ENCODE measurements around the gene POU2F2. TPM values are rescaled to one million over a fixed set of nuclear protein-coding genes. Genes with fewer than 3 reads are reported as not detected.

POU2F2 gene
- total RNA-seq, 1 experiment from 2014 or later, result 6.0 TPM

DNA sequence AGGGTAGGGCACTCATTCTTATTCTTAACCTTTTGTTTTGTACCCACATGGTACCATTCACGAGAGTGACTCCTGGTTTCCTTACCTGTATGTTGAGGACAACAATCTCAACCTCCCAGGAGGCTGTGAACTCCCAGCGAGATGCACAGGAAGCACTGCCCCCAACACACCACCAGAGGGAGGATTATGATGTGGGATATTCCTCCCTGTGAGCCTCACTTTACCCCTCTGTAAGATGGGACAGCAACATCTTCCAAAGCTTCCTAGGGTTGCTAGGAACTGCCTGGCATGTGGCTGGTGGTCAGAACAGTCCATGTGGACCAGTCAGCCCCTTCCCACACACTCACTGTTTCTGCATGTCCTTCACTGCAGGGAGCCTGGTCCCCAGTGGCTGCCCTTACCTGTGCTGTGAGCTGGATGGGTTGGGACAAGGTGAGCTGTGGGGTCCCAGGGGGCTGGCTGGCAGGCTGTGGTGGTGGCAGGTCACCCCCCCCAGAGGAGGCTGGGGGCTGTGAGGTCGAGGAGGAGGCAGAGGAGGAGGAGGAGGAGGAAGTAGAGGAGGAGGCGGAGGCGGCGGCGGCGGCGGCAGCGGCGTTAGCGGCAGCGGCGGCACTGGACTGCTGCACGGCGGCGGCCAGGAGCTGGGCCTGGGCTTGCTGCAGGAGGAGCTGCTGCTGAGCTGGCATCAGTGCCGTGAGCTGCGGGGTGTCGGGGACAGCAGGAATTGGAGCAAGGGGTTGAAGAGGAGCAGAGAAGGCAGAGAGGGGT, 15.8 kb downstream of the POU2F2 start (continued):
- no peak for TF ChIP-seq ARID4B (CRISPR knock-in tag; IDR thresholded peaks at IDR 0.05; ENCODE audit: borderline replicate concordance)

DNA sequence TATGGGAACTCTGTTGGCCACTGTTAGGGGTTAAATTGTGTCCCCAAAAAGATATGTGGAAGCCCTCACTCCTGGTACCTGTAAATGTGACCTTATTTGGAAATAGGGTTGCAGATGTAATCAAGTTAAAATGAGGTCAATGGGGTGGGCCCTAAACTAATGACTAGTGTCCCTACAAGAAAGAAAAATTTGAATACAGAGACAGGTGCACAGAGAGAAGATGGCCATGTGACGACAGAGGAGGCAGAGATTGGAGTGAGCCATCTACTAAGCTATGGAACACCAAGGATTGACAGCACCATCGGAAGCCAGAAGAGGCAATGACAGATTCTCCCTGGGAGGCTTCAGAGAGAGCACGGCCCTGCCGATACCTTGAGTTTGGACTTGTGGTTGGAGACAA, 16.5 kb downstream of the POU2F2 start:
- Mint-ChIP-seq H3K27me3 (ENCODE audit: low read depth) (peaks cover 4% of the 10 kb centered on the region), H3K4me3 (no peak overlapping the region), H3K36me3 (no peaks in the 10 kb centered on the region), H3K9me3 (no peaks in the 10 kb centered on the region), H3K4me1 (peaks cover 13% of the 10 kb centered on the region), H3K27ac (no peak overlapping the region)
- TF ChIP-seq CBFB (CRISPR knock-in tag; IDR thresholded peaks at IDR 0.05; ENCODE audit: low read depth) (no peak), ZNF671 (CRISPR knock-in tag; IDR thresholded peaks at IDR 0.05) (no peak)
- TF ChIP-seq, protein P1, sequence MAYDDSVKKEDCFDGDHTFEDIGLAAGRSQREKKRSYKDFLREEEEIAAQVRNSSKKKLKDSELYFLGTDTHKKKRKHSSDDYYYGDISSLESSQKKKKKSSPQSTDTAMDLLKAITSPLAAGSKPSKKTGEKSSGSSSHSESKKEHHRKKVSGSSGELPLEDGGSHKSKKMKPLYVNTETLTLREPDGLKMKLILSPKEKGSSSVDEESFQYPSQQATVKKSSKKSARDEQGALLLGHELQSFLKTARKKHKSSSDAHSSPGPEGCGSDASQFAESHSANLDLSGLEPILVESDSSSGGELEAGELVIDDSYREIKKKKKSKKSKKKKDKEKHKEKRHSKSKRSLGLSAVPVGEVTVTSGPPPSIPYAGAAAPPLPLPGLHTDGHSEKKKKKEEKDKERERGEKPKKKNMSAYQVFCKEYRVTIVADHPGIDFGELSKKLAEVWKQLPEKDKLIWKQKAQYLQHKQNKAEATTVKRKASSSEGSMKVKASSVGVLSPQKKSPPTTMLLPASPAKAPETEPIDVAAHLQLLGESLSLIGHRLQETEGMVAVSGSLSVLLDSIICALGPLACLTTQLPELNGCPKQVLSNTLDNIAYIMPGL (CRISPR knock-in tag; IDR thresholded peaks at IDR 0.05), result no peak
- no peak for ATAC-seq
- CTCF ChIA-PET, result interaction anchor here (1.0 to 4.5 kb wide), 5 partner anchors 17 to 128 kb away, joined by 3 to 52 read pairs (median 5); partner anchors contain the start of genes POU2F2 and ZNF574
- DNase-seq (ENCODE audit: low spot score), result no peak
- POLR2A ChIA-PET, result no interaction called here

- ATAC-seq (no peak), DNase-seq (ENCODE audit: low spot score) (no peak)
- ChIA-PET CTCF (interaction anchor here (1.0 to 4.5 kb wide), 10 partner anchors 13 to 128 kb away, joined by 3 to 52 read pairs (median 8); partner anchors contain the start of genes POU2F2 and ZNF574), POLR2A (no interaction called here)
- Mint-ChIP-seq H3K4me1 (peaks cover 12% of the 10 kb centered on the region), H3K36me3 (no peaks in the 10 kb centered on the region), H3K27ac (no peak overlapping the region), H3K27me3 (ENCODE audit: low read depth) (peaks cover 4% of the 10 kb centered on the region), H3K4me3 (no peak overlapping the region), H3K9me3 (no peaks in the 10 kb centered on the region)
- TF ChIP-seq SOX15 (CRISPR knock-in tag; IDR thresholded peaks at IDR 0.05), result no peak
- TF ChIP-seq, protein P2, sequence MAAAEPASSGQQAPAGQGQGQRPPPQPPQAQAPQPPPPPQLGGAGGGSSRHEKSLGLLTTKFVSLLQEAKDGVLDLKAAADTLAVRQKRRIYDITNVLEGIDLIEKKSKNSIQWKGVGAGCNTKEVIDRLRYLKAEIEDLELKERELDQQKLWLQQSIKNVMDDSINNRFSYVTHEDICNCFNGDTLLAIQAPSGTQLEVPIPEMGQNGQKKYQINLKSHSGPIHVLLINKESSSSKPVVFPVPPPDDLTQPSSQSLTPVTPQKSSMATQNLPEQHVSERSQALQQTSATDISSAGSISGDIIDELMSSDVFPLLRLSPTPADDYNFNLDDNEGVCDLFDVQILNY (CRISPR knock-in tag; IDR thresholded peaks at IDR 0.05), result no peak
- no peak for TF ChIP-seq USF2 (CRISPR knock-in tag; IDR thresholded peaks at IDR 0.05)
- TF ChIP-seq TEAD4 (CRISPR knock-in tag; IDR thresholded peaks at IDR 0.05), result no peak
- TF ChIP-seq IRF2 (CRISPR knock-in tag; IDR thresholded peaks at IDR 0.05; ENCODE audit: borderline replicate concordance, low read depth), result no peak
- no peak for TF ChIP-seq NFE2L1 (CRISPR knock-in tag; IDR thresholded peaks at IDR 0.05)
- TF ChIP-seq CBFB (CRISPR knock-in tag; IDR thresholded peaks at IDR 0.05; ENCODE audit: low read depth), result no peak
- TF ChIP-seq, protein P3, sequence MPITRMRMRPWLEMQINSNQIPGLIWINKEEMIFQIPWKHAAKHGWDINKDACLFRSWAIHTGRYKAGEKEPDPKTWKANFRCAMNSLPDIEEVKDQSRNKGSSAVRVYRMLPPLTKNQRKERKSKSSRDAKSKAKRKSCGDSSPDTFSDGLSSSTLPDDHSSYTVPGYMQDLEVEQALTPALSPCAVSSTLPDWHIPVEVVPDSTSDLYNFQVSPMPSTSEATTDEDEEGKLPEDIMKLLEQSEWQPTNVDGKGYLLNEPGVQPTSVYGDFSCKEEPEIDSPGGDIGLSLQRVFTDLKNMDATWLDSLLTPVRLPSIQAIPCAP (CRISPR knock-in tag; IDR thresholded peaks at IDR 0.05), result no peak
- no peak for TF ChIP-seq MAX (CRISPR knock-in tag; IDR thresholded peaks at IDR 0.05)
- no peak for TF ChIP-seq GTF2I (CRISPR knock-in tag; conservative IDR thresholded peaks at IDR 0.05)
Observed at GRCh38 chr19:42115219-42115618, 17.0 kb downstream of the POU2F2 start.

All from WTC11 (cell line).